Caco-2 (cell line): Measurements from ENCODE around the gene SIRT2. TPM values are rescaled to one million over a fixed set of nuclear protein-coding genes. Genes with fewer than 3 reads are reported as not detected.

Source experiments
- BruUV-seq: library from RNA; stranded (reverse); fragments of 400-500 nt; replicated peaks from 2 replicates; lab custom pipeline; 2021; lab: Mats Ljungman, UMichigan
- CTCF ChIA-PET: fragments of 300-600 bp; sonication (Branson Sonifier 250); formaldehyde crosslinking; loops from one replicate; lab custom pipeline; 2022; ENCODE audit warnings: antibody characterized with exemption; lab: Charles Lee
- POLR2A ChIA-PET: fragments of 300-600 bp; sonication (Branson Sonifier 250); formaldehyde crosslinking; loops from one replicate; lab custom pipeline; 2022; ENCODE audit warnings: antibody characterized with exemption; lab: Charles Lee
- DNase-seq, 2 experiments: peaks; one replicate each; pipeline versions ENCODE4 v3.0.0 to v3.0.0-alpha.2; 2020 to 2022
- H3K27me3 ChIP-seq: replicated peaks from 2 replicates; pipeline ENCODE4 v1.6.0; 2011; ENCODE audit warnings: low read length; ENCODE audit not compliant: control insufficient read depth, insufficient read depth
- H3K36me3 ChIP-seq: 2 replicates; pipeline ENCODE4 v1.5.1; 2011; ENCODE audit warnings: low read length; ENCODE audit not compliant: control insufficient read depth, insufficient read depth
- H3K4me1 ChIP-seq: fragments of 250-450 bp; sonication (Bioruptor Pico); 2 replicates; pipeline ENCODE4 v1.5.1; 2020; ENCODE audit warnings: mild to moderate bottlenecking
- H3K4me3 ChIP-seq: 2 replicates; pipeline ENCODE4 v1.5.1; 2011; ENCODE audit warnings: low read depth, mild to moderate bottlenecking, control low read depth, low read length
- H3K9me3 ChIP-seq: fragments of 250-450 bp; sonication (Bioruptor Pico); 2 replicates; pipeline ENCODE4 v1.5.1; 2020; ENCODE audit warnings: mild to moderate bottlenecking, moderate library complexity
- H3K27ac Mint-ChIP-seq: one replicate; pipeline ENCODE4 v1.8.0; 2022; ENCODE audit warnings: mixed read lengths; ENCODE audit not compliant: unreplicated experiment
- H3K27me3 Mint-ChIP-seq: one replicate; pipeline ENCODE4 v1.8.0; 2022; ENCODE audit warnings: mixed read lengths; ENCODE audit not compliant: insufficient read depth, unreplicated experiment
- H3K36me3 Mint-ChIP-seq: one replicate; pipeline ENCODE4 v1.8.0; 2022; ENCODE audit warnings: mild to moderate bottlenecking, mixed read lengths; ENCODE audit not compliant: insufficient read depth, unreplicated experiment
- H3K4me1 Mint-ChIP-seq: one replicate; pipeline ENCODE4 v1.8.0; 2022; ENCODE audit warnings: low read depth, mixed read lengths; ENCODE audit not compliant: unreplicated experiment
- H3K4me3 Mint-ChIP-seq: one replicate; pipeline ENCODE4 v1.8.0; 2022; ENCODE audit warnings: mild to moderate bottlenecking, moderate library complexity, mixed read lengths; ENCODE audit not compliant: unreplicated experiment
- H3K9me3 Mint-ChIP-seq: one replicate; pipeline ENCODE4 v1.8.0; 2022; ENCODE audit warnings: mixed read lengths; ENCODE audit not compliant: unreplicated experiment
- intact Hi-C: fragments of 100-400 bp; cut with micrococcal nuclease; formaldehyde crosslinking; loops from one replicate; pipeline ENCODE4 v1.10.0; 2022; ENCODE audit not compliant: unreplicated experiment
- total RNA-seq: library from RNA; stranded (reverse); gene quantifications from 2 replicates; pipeline ENCODE4 v1.2.3, GENCODE V29; 2022
- TF ChIP-seq, protein P1 (sequence below), 2 experiments: fragments of 200-600 bp in 1 of 2; IDR thresholded peaks; 1 replicate in 1 of 2; 2 replicates in 1 of 2; pipeline versions ENCODE4 v1.5.1 to v1.8.0; 2011 to 2022; ENCODE audit warnings: antibody characterized with exemption in 1 of 2, control low read depth in 1 of 2, inconsistent platforms in 1 of 2, low read depth in 1 of 2, low read length in 1 of 2, mild to moderate bottlenecking in 1 of 2, moderate library complexity in 1 of 2; ENCODE audit not compliant: insufficient read depth in 1 of 2, severe bottlenecking in 1 of 2, unreplicated experiment in 1 of 2

Gene SIRT2
- total RNA-seq, 1 experiment from 2014 or later, result 33.3 TPM

DNA sequence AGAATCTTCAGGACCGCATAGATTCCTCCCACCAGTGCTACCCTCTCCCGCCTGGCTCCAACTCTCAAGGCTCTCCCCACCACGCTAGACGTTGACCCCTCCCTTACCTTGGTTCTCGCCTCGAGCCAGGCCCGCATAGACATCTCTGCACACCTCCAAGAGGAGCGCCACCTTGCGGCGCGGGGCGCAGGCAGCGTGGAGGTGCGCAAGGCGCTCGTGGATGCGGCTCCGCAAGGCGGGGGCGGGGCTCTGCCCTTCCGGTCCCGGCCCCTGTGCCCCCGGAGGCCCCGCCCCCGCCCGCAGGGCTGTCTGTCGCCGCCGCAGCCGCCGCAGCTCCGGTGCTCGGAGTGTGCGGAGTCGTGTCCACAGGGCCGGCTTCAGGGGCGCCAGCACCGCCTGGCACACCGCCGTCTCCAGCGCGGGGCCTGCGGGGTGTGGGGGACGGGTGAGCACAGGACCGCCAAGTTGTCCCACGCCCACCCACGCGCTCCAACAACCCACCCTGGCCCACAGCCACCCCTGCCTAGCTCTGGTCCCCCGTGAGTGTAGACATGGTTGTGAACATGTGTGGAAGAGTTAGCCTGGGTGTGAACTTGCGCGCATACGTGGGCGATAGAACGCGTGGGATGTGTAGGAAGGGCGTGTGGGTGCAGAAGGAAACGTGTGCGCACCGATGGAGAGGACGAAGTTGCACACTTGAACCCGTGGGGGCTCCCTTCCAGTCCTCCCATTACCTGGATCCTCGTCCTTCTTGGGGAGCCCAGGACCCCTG is 29.4 kb downstream of the SIRT2 start:
- H3K4me1 Mint-ChIP-seq, result no peaks in the 10 kb centered on the region
- no peaks in the 10 kb centered on the region for H3K4me1 ChIP-seq
- no peaks in the 10 kb centered on the region for H3K27me3 Mint-ChIP-seq
- BruUV-seq, result no TSS peak
- no peaks in the 10 kb centered on the region for H3K36me3 ChIP-seq
- no peak overlapping the region for H3K27ac Mint-ChIP-seq
- H3K36me3 Mint-ChIP-seq, result no peaks in the 10 kb centered on the region
- intact Hi-C loops, result no loop called here
- H3K27me3 ChIP-seq, result no peaks in the 10 kb centered on the region
- POLR2A ChIA-PET, result interaction anchor here (0.6 kb wide), 1 partner anchor 161 kb away, joined by 4 read pairs; no protein-coding TSS in a partner anchor
- no peaks in the 10 kb centered on the region for H3K9me3 Mint-ChIP-seq
- no peak for DNase-seq
- no peak overlapping the region for H3K4me3 Mint-ChIP-seq
- no peaks in the 10 kb centered on the region for H3K9me3 ChIP-seq
- no peak overlapping the region for H3K4me3 ChIP-seq
- TF ChIP-seq, protein P1, sequence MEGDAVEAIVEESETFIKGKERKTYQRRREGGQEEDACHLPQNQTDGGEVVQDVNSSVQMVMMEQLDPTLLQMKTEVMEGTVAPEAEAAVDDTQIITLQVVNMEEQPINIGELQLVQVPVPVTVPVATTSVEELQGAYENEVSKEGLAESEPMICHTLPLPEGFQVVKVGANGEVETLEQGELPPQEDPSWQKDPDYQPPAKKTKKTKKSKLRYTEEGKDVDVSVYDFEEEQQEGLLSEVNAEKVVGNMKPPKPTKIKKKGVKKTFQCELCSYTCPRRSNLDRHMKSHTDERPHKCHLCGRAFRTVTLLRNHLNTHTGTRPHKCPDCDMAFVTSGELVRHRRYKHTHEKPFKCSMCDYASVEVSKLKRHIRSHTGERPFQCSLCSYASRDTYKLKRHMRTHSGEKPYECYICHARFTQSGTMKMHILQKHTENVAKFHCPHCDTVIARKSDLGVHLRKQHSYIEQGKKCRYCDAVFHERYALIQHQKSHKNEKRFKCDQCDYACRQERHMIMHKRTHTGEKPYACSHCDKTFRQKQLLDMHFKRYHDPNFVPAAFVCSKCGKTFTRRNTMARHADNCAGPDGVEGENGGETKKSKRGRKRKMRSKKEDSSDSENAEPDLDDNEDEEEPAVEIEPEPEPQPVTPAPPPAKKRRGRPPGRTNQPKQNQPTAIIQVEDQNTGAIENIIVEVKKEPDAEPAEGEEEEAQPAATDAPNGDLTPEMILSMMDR (IDR thresholded peaks at IDR 0.05; ENCODE audit: insufficient read depth in 1 of 2, low read depth in 1 of 2, low read length in 1 of 2, severe bottlenecking in 1 of 2, unreplicated experiment in 1 of 2), result no peak
- CTCF ChIA-PET, result no interaction called here

DNA sequence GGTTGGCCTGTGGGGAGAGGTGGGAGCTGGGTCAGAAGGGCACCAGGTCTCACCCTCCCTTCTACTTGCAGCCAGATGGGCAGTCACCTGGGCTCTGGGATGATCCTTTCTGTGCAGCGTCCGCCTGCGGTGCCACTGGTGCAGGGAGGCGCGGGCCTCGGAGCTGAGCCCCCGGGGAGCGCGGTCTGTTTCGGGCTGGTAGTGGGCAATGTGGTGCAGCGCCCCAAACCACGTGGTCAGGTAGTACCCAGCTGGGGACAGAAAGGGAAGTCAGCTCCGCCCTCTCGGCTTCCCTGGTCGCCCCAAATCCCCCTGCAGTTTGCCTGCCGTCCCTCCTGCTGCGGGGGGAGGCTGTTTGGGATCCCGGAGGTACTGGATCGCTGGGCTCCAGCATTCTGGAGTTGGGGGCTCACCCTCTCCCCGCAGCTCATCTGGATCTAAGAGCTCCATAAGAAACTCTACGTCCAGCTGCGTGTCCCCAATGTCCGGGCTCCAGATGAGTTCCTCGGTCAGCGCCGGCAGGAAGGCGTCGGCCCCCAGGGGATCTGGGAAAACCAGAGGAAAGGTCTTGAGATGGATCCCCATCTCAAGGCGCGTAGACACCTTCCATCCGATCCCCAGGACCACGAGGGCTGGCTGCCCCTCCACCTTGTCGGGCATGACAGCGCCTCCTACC is 30.1 kb downstream of the SIRT2 start:
- TF ChIP-seq, protein P1 (IDR thresholded peaks at IDR 0.05; ENCODE audit: insufficient read depth in 1 of 2, low read depth in 1 of 2, low read length in 1 of 2, severe bottlenecking in 1 of 2, unreplicated experiment in 1 of 2), result no peak
- no TSS peak for BruUV-seq
- no peak overlapping the region for H3K4me3 ChIP-seq
- Mint-ChIP-seq H3K4me3 (no peak overlapping the region), H3K9me3 (no peaks in the 10 kb centered on the region), H3K27me3 (no peaks in the 10 kb centered on the region), H3K36me3 (no peaks in the 10 kb centered on the region), H3K27ac (no peak overlapping the region), H3K4me1 (no peaks in the 10 kb centered on the region)
- H3K9me3 ChIP-seq, result no peaks in the 10 kb centered on the region
- ChIA-PET POLR2A (no interaction called here), CTCF (no interaction called here)
- no peak for DNase-seq
- no peaks in the 10 kb centered on the region for H3K4me1 ChIP-seq
- H3K27me3 ChIP-seq, result no peaks in the 10 kb centered on the region
- intact Hi-C loops, result no loop called here
- no peaks in the 10 kb centered on the region for H3K36me3 ChIP-seq

DNA sequence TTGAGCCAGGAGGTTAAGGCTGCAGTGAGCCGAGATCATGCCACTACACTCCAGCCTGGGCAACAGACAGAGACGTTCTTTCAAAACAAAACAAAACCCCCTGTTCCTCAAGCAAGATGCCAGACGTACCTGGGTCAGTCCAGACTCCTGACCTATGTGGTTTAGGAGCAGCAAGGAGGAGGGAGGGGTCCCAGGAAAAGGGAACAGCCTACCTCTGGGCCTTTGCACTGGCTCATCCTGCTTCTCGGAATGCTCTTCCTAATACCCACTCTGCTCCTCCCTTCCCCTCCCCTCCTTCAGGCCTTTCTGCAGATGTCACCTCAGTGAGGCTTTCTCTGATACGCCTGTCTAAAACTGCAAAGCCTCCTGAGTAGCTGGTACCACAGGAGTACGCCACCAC is 30.9 kb downstream of the SIRT2 start:
- intact Hi-C loops, result no loop called here
- Histone ChIP-seq H3K4me3 (no peak overlapping the region), H3K4me1 (no peaks in the 10 kb centered on the region), H3K27me3 (no peaks in the 10 kb centered on the region), H3K9me3 (no peaks in the 10 kb centered on the region), H3K36me3 (no peaks in the 10 kb centered on the region)
- H3K27ac Mint-ChIP-seq, result no peak overlapping the region
- ChIA-PET POLR2A (no interaction called here), CTCF (no interaction called here)
- DNase-seq, result no peak
- H3K27me3 Mint-ChIP-seq, result no peaks in the 10 kb centered on the region
- no peaks in the 10 kb centered on the region for H3K4me1 Mint-ChIP-seq
- TF ChIP-seq, protein P1 (IDR thresholded peaks at IDR 0.05; ENCODE audit: insufficient read depth in 1 of 2, low read depth in 1 of 2, low read length in 1 of 2, severe bottlenecking in 1 of 2, unreplicated experiment in 1 of 2), result no peak
- no peaks in the 10 kb centered on the region for H3K9me3 Mint-ChIP-seq
- H3K36me3 Mint-ChIP-seq, result no peaks in the 10 kb centered on the region
- H3K4me3 Mint-ChIP-seq, result no peak overlapping the region
- BruUV-seq, result no TSS peak
